Activated CD8-positive, alpha-beta memory T cell treated with anti-CD3 and anti-CD28 coated beads, Interleukin-2, amount 10 ng/mL, durations not matched to agents 7 days and 5 days (primary cell): ENCODE measurements around the gene SNAP47. TPM values are rescaled to one million over a fixed set of nuclear protein-coding genes. Genes with fewer than 3 reads are reported as not detected.
A peak's percentile ranks its signal among the peaks of the same experiment; 100 is the strongest.

Experiments
- ATAC-seq: fragments of 150-1000 bp; cut with Tn5 transposase; one replicate; pipeline ENCODE4 v1.10.0; 2021; ENCODE audit warnings: moderate library complexity
- CTCF ChIA-PET: fragments of 350-600 bp; sonication (Branson Sonifier 250); formaldehyde crosslinking; loops from one replicate; lab custom pipeline; 2021; ENCODE audit warnings: antibody characterized with exemption; lab: Charles Lee
- DNase-seq: peaks from one replicate; pipeline ENCODE4 v3.0.0-alpha.2; 2020
- H3K27ac Mint-ChIP-seq: one replicate; pipeline ENCODE4 v1.8.0; 2021; ENCODE audit warnings: mild to moderate bottlenecking, mixed read lengths
- H3K27me3 Mint-ChIP-seq: one replicate; pipeline ENCODE4 v1.8.0; 2021; ENCODE audit warnings: mixed read lengths
- H3K36me3 Mint-ChIP-seq: one replicate; pipeline ENCODE4 v1.8.0; 2021; ENCODE audit warnings: mild to moderate bottlenecking, mixed read lengths
- H3K4me1 Mint-ChIP-seq: one replicate; pipeline ENCODE4 v1.8.0; 2021; ENCODE audit warnings: mixed read lengths
- H3K4me3 Mint-ChIP-seq: one replicate; pipeline ENCODE4 v1.8.0; 2021; ENCODE audit warnings: mild to moderate bottlenecking, moderate library complexity, mixed read lengths
- H3K9me3 Mint-ChIP-seq: one replicate; pipeline ENCODE4 v1.8.0; 2022; ENCODE audit warnings: low read depth, mixed read lengths
- total RNA-seq, 2 experiments: library from RNA; stranded (reverse); gene quantifications; one replicate each; pipeline ENCODE4 v1.2.3, GENCODE V29; 2021

Gene SNAP47
- total RNA-seq, 2 experiments from 2014 or later = 33.9 to 35.3 TPM

DNA sequence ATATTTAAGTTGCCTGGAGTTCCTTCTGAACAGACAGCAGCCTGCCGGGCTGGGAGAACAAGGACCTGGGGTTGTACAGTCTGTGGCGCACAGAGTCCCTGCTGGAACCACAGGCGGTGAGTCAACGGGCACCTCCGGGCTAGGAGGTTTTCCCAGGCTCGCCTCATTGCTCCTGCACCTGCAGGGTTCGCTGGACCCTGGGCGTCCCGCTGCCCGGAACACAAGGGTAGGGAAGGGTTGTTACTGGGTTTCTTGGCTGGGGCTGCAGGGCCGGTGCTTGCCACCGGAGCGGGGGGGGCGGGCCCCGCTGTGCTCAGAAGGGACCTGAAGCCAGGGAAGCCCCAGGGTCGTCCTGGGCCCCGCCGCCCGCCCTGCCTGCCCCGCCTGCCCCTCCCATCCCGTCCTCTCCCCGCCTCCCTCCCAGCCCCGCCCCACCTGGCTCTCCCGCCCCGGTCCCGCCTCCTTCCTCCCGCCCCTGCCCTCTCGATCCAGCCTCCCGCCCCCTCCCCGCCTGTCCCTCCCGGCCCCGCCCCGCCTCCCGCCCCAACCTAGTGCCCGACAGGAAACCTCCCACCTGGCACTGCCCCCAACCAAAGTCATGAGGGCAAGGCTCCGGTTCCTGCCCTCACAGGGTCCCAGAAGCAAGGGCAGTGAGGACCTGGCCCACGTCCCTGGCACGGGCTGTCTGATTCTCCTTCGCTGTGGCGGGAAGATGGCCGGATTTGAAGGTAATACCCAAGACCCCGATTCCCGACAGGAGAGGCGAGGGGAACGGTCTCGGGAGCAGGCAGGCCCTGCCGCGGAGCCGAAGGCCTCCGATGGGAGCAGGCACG, 7.0 kb upstream of the SNAP47 start:
- peaks cover 12% of the 10 kb centered on the region for H3K27me3 Mint-ChIP-seq
- DNase-seq (peak; percentile 71), ATAC-seq (peak; percentile 67)
- H3K4me1 Mint-ChIP-seq = peaks cover 17% of the 10 kb centered on the region
- peaks cover 8% of the 10 kb centered on the region for H3K9me3 Mint-ChIP-seq
- CTCF ChIA-PET = no interaction called here
- peak overlapping the region; percentile 69 for H3K4me3 Mint-ChIP-seq
- H3K27ac Mint-ChIP-seq = peak overlapping the region; percentile 46
- H3K36me3 Mint-ChIP-seq = peaks cover 17% of the 10 kb centered on the region

DNA sequence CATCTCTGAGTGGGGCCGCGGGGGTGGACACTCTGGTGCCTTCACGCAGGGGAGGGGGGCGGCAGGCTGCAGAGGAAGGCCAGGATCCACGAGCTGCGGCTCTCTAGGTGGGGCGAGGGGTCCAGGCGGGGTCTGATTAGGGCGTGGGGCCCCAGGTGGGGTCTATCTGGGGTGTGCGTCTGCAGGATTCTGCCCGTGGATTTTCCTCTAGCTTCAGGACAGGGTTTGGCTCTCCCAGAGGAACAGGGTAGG, 6.4 kb upstream of the SNAP47 start:
- H3K36me3 Mint-ChIP-seq = peaks cover 13% of the 10 kb centered on the region
- DNase-seq = no peak
- ATAC-seq = peak; percentile 18
- peaks cover 12% of the 10 kb centered on the region for H3K27me3 Mint-ChIP-seq
- H3K4me3 Mint-ChIP-seq = peak overlapping the region; percentile 69
- H3K27ac Mint-ChIP-seq = peak overlapping the region; percentile 46
- peaks cover 4% of the 10 kb centered on the region for H3K9me3 Mint-ChIP-seq
- peaks cover 22% of the 10 kb centered on the region for H3K4me1 Mint-ChIP-seq
- CTCF ChIA-PET = interaction anchor here (0.6 to 2.7 kb wide), 2 partner anchors 33 to 186 kb away, joined by 3 to 8 read pairs; no protein-coding TSS in a partner anchor

GRCh38 chr1:227729144-227729880, 5.9 kb upstream of the SNAP47 start:
- H3K36me3 Mint-ChIP-seq = peaks cover 9% of the 10 kb centered on the region
- H3K4me3 Mint-ChIP-seq = peak overlapping the region; percentile 69
- DNase-seq (peak; percentile 40), ATAC-seq (no peak)
- CTCF ChIA-PET = interaction anchor here (0.6 to 2.7 kb wide), 5 partner anchors 33 to 228 kb away, joined by 3 to 8 read pairs (median 4); no protein-coding TSS in a partner anchor
- H3K27me3 Mint-ChIP-seq = peaks cover 12% of the 10 kb centered on the region
- H3K9me3 Mint-ChIP-seq = peaks cover under 1% of the 10 kb centered on the region
- H3K4me1 Mint-ChIP-seq = peaks cover 26% of the 10 kb centered on the region
- no peak overlapping the region for H3K27ac Mint-ChIP-seq

GRCh38 chr1:227729881-227730629, 5.2 kb upstream of the SNAP47 start:
- CTCF ChIA-PET = interaction anchor here (1.1 to 2.7 kb wide), 7 partner anchors 30 to 227 kb away, joined by 3 to 8 read pairs (median 5); no protein-coding TSS in a partner anchor
- Mint-ChIP-seq H3K27ac (no peak overlapping the region), H3K4me3 (no peak overlapping the region), H3K27me3 (peaks cover 12% of the 10 kb centered on the region), H3K9me3 (no peaks in the 10 kb centered on the region), H3K36me3 (peaks cover 11% of the 10 kb centered on the region), H3K4me1 (peaks cover 28% of the 10 kb centered on the region)
- DNase-seq (peak; percentile 62), ATAC-seq (no peak)

- no peak for ATAC-seq
- peaks cover 11% of the 10 kb centered on the region for H3K36me3 Mint-ChIP-seq
- CTCF ChIA-PET = interaction anchor here (0.8 to 2.7 kb wide), 6 partner anchors 29 to 223 kb away, joined by 3 to 8 read pairs (median 5); no protein-coding TSS in a partner anchor
- peaks cover 12% of the 10 kb centered on the region for H3K27me3 Mint-ChIP-seq
- H3K9me3 Mint-ChIP-seq = no peaks in the 10 kb centered on the region
- H3K4me3 Mint-ChIP-seq = no peak overlapping the region
- DNase-seq = no peak
- H3K27ac Mint-ChIP-seq = no peak overlapping the region
- peaks cover 28% of the 10 kb centered on the region for H3K4me1 Mint-ChIP-seq
These were observed 4.5 kb upstream of the SNAP47 start for GRCh38 chr1:227730630-227731151.

GRCh38 chr1:227731241-227731677, 4.0 kb upstream of the SNAP47 start:
- H3K4me1 Mint-ChIP-seq = peaks cover 33% of the 10 kb centered on the region
- H3K9me3 Mint-ChIP-seq = no peaks in the 10 kb centered on the region
- DNase-seq = peak; percentile 39
- peaks cover 11% of the 10 kb centered on the region for H3K36me3 Mint-ChIP-seq
- H3K27ac Mint-ChIP-seq = no peak overlapping the region
- no peak for ATAC-seq
- peaks cover 12% of the 10 kb centered on the region for H3K27me3 Mint-ChIP-seq
- H3K4me3 Mint-ChIP-seq = no peak overlapping the region
- CTCF ChIA-PET = interaction anchor here (0.8 to 2.7 kb wide), 4 partner anchors 29 to 222 kb away, joined by 3 to 8 read pairs (median 4); no protein-coding TSS in a partner anchor

- CTCF ChIA-PET = no interaction called here
These were observed 3.3 kb upstream of the SNAP47 start for GRCh38 chr1:227731696-227732585.

DNA sequence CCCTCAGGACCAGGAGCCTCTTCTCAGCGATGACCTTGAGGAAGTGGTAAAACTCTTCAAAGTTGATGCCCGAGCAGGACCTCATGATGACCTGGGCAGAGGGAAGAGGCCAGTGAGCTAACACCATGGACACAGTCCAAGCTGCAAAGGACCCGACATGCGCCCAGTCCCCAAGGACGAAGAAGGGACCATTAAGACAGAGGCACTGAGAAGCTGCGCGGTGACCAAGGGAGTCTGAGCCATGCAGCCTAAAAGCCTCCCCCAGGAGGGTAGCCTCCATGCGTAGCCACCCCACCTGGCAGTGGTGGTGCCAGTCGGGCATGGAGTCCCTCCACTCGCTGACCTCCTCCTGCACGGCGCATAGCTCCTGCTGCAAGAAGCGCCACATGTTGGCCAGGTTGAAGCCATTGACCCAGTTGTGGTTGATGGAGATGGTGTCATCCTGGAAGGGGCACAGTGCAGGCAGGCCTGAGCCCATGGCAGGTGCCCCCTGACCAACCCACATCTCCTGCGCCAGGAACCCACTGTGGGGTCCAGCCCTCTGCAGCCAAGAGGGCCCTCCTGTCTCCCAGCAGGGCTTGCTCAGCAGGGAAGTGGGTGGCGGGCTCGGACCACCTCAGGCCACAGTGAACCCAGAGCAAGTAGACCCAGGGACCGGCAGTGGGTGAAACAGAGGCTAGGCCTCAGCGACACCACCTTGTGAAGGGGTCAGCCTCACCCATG, 2.5 kb upstream of the SNAP47 start:
- CTCF ChIA-PET = interaction anchor here (1.0 kb wide), 1 partner anchor 40 kb away, joined by 3 read pairs; no protein-coding TSS in a partner anchor
- H3K4me3 Mint-ChIP-seq = no peak overlapping the region
- H3K9me3 Mint-ChIP-seq = no peaks in the 10 kb centered on the region
- ATAC-seq (no peak), DNase-seq (no peak)
- H3K4me1 Mint-ChIP-seq = peaks cover 41% of the 10 kb centered on the region
- H3K27ac Mint-ChIP-seq = no peak overlapping the region
- H3K36me3 Mint-ChIP-seq = peaks cover 11% of the 10 kb centered on the region
- peaks cover 3% of the 10 kb centered on the region for H3K27me3 Mint-ChIP-seq

More at GRCh38 chr1:227731696-227732585, 3.3 kb upstream of the SNAP47 start:
- peaks cover 11% of the 10 kb centered on the region for H3K36me3 Mint-ChIP-seq
- ATAC-seq (no peak), DNase-seq (no peak)
- H3K27ac Mint-ChIP-seq = no peak overlapping the region
- H3K9me3 Mint-ChIP-seq = no peaks in the 10 kb centered on the region
- no peak overlapping the region for H3K4me3 Mint-ChIP-seq
- H3K4me1 Mint-ChIP-seq = peaks cover 37% of the 10 kb centered on the region
- H3K27me3 Mint-ChIP-seq = peaks cover 5% of the 10 kb centered on the region

DNA sequence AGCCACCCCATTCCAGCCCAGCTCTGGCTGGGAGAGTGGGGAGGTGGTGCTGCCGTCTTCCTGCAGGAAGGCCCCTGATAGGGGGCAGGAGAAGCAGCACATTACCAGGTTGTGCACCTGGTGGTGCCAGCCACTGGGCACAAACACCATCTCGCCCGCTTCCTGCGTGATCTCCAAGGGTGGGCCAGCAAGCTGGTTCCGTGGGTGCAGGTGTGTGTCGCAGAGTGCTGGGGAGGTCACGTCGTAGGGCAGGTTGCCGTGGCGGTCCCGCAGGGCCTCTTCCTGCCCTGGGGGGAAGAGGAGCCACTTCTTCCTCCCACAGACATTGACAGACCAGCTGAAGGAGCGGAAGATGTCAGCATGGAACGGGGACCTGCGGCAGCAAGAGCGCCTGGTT, 1.9 kb upstream of the SNAP47 start:
- H3K27ac Mint-ChIP-seq = peak overlapping the region; percentile 61
- no peak overlapping the region for H3K4me3 Mint-ChIP-seq
- H3K4me1 Mint-ChIP-seq = peaks cover 39% of the 10 kb centered on the region
- CTCF ChIA-PET = interaction anchor here (1.0 kb wide), 1 partner anchor 39 kb away, joined by 3 read pairs; no protein-coding TSS in a partner anchor
- H3K36me3 Mint-ChIP-seq = peaks cover 11% of the 10 kb centered on the region
- DNase-seq (no peak), ATAC-seq (no peak)
- no peaks in the 10 kb centered on the region for H3K27me3 Mint-ChIP-seq
- no peaks in the 10 kb centered on the region for H3K9me3 Mint-ChIP-seq

DNA sequence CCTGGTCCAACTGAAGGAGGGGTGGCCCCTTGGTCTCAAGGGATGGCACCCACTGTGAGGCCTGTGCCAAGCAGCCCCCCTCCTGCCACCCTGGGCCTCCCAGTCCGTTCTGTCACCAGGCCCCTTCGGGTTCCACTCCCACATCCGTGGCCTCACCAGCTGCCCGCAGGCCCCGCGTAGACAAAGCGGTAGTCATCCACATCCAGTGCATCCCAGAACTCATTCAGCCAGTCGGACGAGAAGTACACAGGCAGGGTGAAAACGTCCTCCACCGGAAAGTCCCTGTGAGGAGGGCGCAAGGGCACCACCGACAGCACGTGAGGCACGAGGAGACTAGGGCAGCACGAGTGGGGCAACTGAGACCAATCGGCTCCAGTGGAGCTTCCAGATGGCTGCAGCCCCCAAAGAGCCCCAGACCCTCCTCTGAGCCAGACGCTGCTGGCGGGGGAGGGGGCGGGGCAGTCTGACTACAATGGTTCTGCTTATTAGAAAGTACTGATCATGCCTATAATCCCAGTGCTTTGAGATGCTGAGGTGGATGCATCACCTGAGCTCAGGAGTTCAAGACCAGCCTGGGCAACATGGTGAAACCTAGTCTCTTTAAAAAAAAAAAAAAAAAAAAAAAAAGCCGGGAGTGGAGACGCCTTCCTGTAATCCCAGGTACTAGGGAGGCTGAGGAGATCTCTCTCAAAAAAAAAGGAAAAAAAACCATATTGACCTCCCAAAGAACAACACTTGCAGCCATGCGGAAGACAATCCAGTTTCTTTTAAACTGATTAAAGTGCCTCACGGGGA, 1.3 kb upstream of the SNAP47 start:
- no peaks in the 10 kb centered on the region for H3K27me3 Mint-ChIP-seq
- H3K27ac Mint-ChIP-seq = peak overlapping the region; percentile 87
- DNase-seq (no peak), ATAC-seq (no peak)
- no peaks in the 10 kb centered on the region for H3K9me3 Mint-ChIP-seq
- peaks cover 36% of the 10 kb centered on the region for H3K4me1 Mint-ChIP-seq
- H3K4me3 Mint-ChIP-seq = peak overlapping the region; percentile 89
- CTCF ChIA-PET = interaction anchor here (0.7 to 1.0 kb wide), 2 partner anchors 39 to 1275 kb away, joined by 3 to 4 read pairs; no protein-coding TSS in a partner anchor
- peaks cover 11% of the 10 kb centered on the region for H3K36me3 Mint-ChIP-seq

DNA sequence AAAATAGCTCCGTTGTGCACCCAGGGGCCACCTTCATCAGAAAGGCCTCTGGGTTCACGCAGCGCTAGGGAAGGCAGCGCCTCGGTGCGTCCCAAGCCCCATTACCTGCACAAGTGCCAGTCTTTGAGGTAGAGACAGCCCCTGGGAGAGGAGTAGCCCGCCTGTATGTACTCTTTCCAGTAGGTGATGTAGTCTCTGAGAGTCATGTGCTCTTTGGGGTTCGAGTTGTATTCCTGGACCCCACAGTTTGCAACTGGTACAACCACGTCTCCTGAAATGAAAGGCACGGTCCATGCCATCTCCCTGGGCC, 734 bp upstream of the SNAP47 start:
- CTCF ChIA-PET = interaction anchor here (0.7 to 1.0 kb wide), 2 partner anchors 26 to 1275 kb away, joined by 3 to 4 read pairs; no protein-coding TSS in a partner anchor

More for the DNA sequence above, 734 bp upstream of the SNAP47 start:
- peak overlapping the region; percentile 89 for H3K4me3 Mint-ChIP-seq
- H3K36me3 Mint-ChIP-seq = peaks cover 11% of the 10 kb centered on the region
- H3K27me3 Mint-ChIP-seq = no peaks in the 10 kb centered on the region
- peak overlapping the region; percentile 87 for H3K27ac Mint-ChIP-seq
- no peak for DNase-seq
- no peak for ATAC-seq
- peaks cover 36% of the 10 kb centered on the region for H3K4me1 Mint-ChIP-seq
- H3K9me3 Mint-ChIP-seq = no peaks in the 10 kb centered on the region
